NCI-H1436 treated with DMSO at 0.1 percent for 48 hours (cell line): Measurements from ENCODE around the gene DLGAP1.
A peak's percentile ranks its signal among the peaks of the same experiment; 100 is the strongest.

ENCODE experiments used
- DNase-seq: peaks from one replicate; lab custom pipeline; 2025; lab: John Stamatoyannopoulos, UW

Gene DLGAP1

GRCh38 chr18:3816610-3817363 lies 638.3 kb downstream of the DLGAP1 start:
- no peak for DNase-seq

DNA sequence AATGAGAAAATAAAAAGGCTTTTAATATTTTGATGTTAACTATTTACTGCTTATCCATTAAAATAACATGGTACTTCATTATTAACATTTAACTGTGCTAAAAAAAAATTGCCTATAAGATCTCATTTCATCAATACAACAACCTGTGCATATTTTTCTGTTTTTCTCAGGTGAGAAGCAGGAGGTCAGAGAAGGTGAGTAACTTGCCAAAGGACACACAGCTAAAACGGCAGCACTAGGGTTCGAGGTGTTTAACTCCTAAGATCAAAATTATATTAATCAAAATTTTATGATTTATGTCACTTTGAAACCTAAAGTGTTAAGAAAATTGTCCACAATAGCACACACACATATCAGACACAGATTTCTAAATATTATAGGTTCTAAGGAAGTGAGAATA lies 639.1 kb downstream of the DLGAP1 start:
- DNase-seq: no peak

GRCh38 chr18:3814816-3815215 lies 640.3 kb downstream of the DLGAP1 start:
- DNase-seq: no peak

- DNase-seq: no peak
These were observed 644.8 kb downstream of the DLGAP1 start for GRCh38 chr18:3810296-3810695.

GRCh38 chr18:3808985-3809780 lies 645.9 kb downstream of the DLGAP1 start:
- no peak for DNase-seq

DNA sequence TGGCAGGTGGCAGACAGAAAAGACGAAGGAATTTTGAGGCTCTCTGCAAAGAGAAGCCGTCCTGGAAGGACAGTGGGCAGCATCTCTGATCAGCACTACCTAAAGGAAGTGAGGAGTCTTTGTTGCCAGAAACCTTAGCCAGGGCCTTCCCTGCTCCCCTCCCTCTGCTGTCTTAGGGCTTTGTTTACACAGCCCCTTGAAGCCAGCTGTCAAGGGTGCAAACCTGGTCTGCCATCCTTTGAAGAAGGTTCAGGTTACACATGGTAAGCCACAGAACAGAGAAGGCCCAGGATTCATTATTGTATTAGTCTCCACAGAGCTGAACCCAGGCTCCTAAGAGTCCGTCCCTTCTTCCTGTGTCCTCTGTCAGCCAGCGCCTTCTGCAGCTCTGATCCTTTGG lies 648.5 kb downstream of the DLGAP1 start:
- DNase-seq: peak; percentile 13

- no peak for DNase-seq
These were observed 650.8 kb downstream of the DLGAP1 start for GRCh38 chr18:3804336-3804735.

DNA sequence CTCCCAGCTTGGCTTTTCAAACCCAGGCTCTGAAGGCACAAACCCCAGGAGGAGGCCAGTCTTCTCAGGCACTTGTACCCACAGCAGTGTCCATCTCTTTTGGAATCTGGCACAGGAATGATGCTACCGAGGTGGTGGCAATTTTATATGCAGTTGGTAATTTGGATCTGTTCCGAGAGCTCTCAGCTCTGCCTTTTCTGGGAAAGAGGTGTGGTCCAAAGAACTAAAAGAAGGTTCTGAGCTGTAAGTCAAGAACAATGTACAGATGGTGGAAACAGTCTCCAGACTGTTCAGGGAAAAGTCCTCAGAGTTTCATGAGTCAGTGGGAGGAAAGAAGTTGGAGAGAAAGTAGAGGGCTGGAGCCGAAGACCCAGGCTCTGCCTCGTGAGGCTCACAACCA lies 651.8 kb downstream of the DLGAP1 start:
- no peak for DNase-seq

DNA sequence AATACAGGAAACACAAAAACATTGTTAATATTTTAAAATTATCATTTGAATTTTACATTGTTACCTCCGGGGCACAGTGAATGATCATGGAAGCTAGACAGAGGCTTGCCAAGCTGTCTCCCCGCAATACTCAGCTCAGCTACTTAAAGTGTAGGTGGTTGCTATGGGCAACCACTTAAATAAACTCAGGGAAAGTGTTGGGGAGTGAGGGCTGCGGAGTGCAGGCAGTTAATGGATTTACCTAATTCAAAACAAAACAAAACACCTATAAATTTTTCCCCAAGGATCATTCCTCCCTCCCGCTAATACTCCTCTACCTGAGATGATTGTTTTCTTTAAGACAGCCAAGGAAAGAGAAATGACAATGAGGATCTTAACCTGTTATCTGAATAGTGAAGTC lies 655.6 kb downstream of the DLGAP1 start:
- peak; percentile 39 for DNase-seq

DNA sequence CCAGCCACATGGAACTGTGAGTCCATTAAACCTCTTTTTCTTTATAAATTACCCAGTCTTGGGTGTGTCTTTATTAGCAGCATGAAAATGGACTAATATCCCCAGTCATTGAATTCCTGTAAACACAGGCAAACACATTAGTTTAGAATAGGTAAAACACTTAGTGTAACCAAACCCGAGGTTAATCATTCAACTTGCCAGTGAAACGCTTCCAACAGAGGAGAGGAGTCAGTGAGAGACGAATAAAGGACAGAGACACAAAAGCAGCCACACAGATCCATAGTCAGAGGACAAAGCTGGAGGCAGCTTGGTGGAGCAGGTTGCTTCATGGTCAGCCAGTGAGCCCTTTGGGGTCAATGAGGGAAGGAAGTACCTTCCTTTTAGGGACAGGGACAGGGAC lies 657.1 kb downstream of the DLGAP1 start:
- DNase-seq: no peak

GRCh38 chr18:3796434-3796833 lies 658.7 kb downstream of the DLGAP1 start:
- no peak for DNase-seq

DNA sequence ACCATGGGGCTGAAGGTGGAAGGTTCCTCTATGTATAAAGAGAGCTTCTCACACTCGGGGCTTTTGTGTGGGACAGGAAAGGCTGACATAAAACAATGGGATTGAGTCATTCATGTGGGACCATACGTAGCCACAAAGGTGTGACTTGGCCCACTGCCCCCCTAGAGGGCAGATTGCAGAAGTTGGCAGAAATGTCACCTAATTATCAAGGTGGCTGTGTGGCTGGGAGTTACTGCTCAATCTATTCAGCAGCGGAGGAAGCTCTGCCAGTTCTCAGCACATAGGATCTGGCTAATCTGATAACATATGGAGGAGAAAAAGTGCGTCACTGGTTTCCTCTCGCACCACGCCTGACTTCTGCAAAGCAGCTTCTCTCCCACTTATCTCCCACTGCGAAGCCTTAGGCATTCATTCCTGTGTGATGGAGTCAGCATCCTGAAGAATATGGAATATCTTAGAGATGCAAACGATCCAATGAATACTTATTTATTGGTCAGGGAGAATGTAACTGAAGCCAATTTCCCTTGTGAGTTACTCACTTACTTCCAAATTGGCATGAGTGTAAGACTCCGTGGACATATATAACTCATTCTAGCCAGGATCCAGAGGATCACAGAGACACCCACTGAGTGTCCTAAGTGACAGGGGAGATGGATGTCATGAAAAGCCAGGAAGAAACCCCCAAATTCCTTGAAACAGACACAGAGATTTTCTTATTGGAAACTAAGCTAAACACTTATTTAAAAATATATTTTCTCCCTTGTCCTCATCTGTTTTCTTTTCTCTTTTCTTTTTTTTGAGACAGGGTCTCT lies 660.4 kb downstream of the DLGAP1 start:
- DNase-seq: no peak

DNA sequence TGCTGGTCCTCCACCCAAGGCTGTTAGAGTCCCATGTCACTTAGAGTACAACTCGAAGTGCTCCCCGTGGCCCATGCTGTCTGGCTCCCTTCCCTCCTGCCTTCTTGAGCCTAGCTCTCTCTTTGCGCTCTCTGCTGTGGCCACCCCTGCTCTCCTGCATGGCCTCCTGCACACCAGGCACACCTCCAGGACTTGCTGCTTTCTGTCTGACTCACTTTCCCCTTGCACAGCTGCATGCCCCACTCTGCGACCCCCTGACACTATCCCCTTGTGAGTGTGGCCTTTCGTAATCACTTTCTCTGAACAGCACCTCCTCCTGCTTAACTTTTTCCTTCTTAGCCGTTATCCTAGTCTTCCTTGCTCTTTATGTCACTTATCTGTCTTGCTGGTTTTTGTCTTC lies 661.6 kb downstream of the DLGAP1 start:
- no peak for DNase-seq

GRCh38 chr18:3793111-3793510 lies 662.0 kb downstream of the DLGAP1 start:
- no peak for DNase-seq

DNA sequence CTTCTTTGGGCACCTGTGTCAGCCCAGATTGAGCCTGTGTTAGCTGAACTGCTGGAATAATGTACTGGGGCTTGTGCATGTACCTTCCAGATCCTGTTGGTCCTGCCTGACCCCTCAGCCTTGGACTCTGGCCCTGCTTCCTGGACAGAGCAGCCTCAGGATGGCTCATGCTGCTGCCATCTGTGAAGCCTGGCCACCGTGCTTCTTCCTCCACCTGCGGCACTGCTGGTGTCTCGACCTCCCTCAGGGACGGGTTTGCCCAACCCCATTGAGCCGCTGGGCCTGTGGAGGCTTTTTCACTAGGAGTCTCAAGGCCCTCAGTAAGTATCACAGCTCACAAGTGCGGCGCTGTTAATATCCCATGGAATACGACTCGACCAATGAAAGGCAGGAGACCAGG lies 662.4 kb downstream of the DLGAP1 start:
- DNase-seq: no peak

- no peak for DNase-seq
These were observed 663.9 kb downstream of the DLGAP1 start for GRCh38 chr18:3791238-3791637.

GRCh38 chr18:3790703-3791102 lies 664.4 kb downstream of the DLGAP1 start:
- peak; percentile 30 for DNase-seq

- no peak for DNase-seq
These were observed 665.6 kb downstream of the DLGAP1 start for GRCh38 chr18:3789525-3789924.

GRCh38 chr18:3784949-3785348 lies 670.2 kb downstream of the DLGAP1 start:
- no peak for DNase-seq

- DNase-seq: no peak
These were observed 672.2 kb downstream of the DLGAP1 start for GRCh38 chr18:3782901-3783300.

GRCh38 chr18:3777719-3778118 lies 677.4 kb downstream of the DLGAP1 start:
- no peak for DNase-seq

- DNase-seq: no peak
These were observed 678.0 kb downstream of the DLGAP1 start for GRCh38 chr18:3777122-3777521.

GRCh38 chr18:3775996-3776395 lies 679.1 kb downstream of the DLGAP1 start:
- no peak for DNase-seq
